HepG2 (cell line): ENCODE results near the gene PRKCE. TPM values are rescaled to one million over a fixed set of nuclear protein-coding genes. Genes with fewer than 3 reads are reported as not detected.

Source experiments
- AHR ChIP-seq: IDR thresholded peaks from 2 replicates; pipeline ENCODE4 v1.6.1; 2018; ENCODE audit warnings: missing genetic modification reagents, missing compliant biosample characterization
- ATF6 ChIP-seq: sonication (generic); formaldehyde crosslinking; conservative IDR thresholded peaks from 2 replicates; pipeline ENCODE4 v1.4.0; 2020; ENCODE audit warnings: missing genetic modification reagents
- BHLHE40 ChIP-seq: IDR thresholded peaks from 2 replicates; pipeline ENCODE4 v1.6.1; 2011; ENCODE audit warnings: low read length, improper control_type of control experiment
- ETS1 ChIP-seq: sonication (generic); formaldehyde crosslinking; IDR thresholded peaks from 2 replicates; pipeline ENCODE4 v1.4.0; 2020; ENCODE audit warnings: missing genetic modification reagents
- GATAD2A ChIP-seq: IDR thresholded peaks from 2 replicates; pipeline ENCODE4 v1.6.1; 2016
- HDAC6 ChIP-seq: fragments of 200-600 bp; sonication (generic); IDR thresholded peaks from 2 replicates; pipeline ENCODE4 v1.7.0; 2017; ENCODE audit warnings: mild to moderate bottlenecking, antibody characterized with exemption, low read length, low read depth
- ISX ChIP-seq: sonication (generic); formaldehyde crosslinking; conservative IDR thresholded peaks from 2 replicates; pipeline ENCODE4 v1.5.0; 2020; ENCODE audit warnings: missing genetic modification reagents
- MTF2 ChIP-seq: sonication (generic); formaldehyde crosslinking; IDR thresholded peaks from 2 replicates; pipeline ENCODE4 v1.5.0; 2020; ENCODE audit warnings: missing genetic modification reagents, borderline replicate concordance
- MXI1 ChIP-seq: IDR thresholded peaks from 3 replicates; pipeline ENCODE4 v1.6.1; 2012; ENCODE audit warnings: low read depth, low read length, inconsistent platforms, borderline replicate concordance
- MZF1 ChIP-seq: sonication (generic); formaldehyde crosslinking; IDR thresholded peaks from 2 replicates; pipeline ENCODE4 v1.8.1; 2023; ENCODE audit warnings: mild to moderate bottlenecking, missing genetic modification reagents, borderline replicate concordance
- POLR2G ChIP-seq: fragments of 200-400 bp; formaldehyde crosslinking; IDR thresholded peaks from 2 replicates; pipeline ENCODE4 v1.6.1; 2018; ENCODE audit warnings: mild to moderate bottlenecking, low read depth, low read length, moderate library complexity
- SMARCC2 ChIP-seq: fragments of 450-650 bp; IDR thresholded peaks from 2 replicates; pipeline ENCODE4 v1.6.1; 2017; ENCODE audit warnings: antibody characterized with exemption, mild to moderate bottlenecking
- STAT5B ChIP-seq: sonication (generic); formaldehyde crosslinking; IDR thresholded peaks from 2 replicates; pipeline ENCODE4 v1.4.0; 2020; ENCODE audit warnings: missing genetic modification reagents
- TARDBP ChIP-seq: sonication (generic); formaldehyde crosslinking; IDR thresholded peaks from 2 replicates; pipeline ENCODE4 v1.8.0; 2022; ENCODE audit warnings: mild to moderate bottlenecking, missing genetic modification reagents
- ZBTB8A ChIP-seq: sonication (generic); formaldehyde crosslinking; IDR thresholded peaks from 2 replicates; pipeline ENCODE4 v1.4.0; 2020; ENCODE audit warnings: mild to moderate bottlenecking, low read depth, missing genetic modification reagents, borderline replicate concordance
- ZFP36L2 ChIP-seq: sonication (generic); formaldehyde crosslinking; IDR thresholded peaks from 2 replicates; pipeline ENCODE4 v1.4.0; 2020; ENCODE audit warnings: missing genetic modification reagents
- ZNF20 ChIP-seq: sonication (generic); formaldehyde crosslinking; IDR thresholded peaks from 2 replicates; pipeline ENCODE4 v1.4.0; 2020; ENCODE audit warnings: mild to moderate bottlenecking, moderate library complexity, missing genetic modification reagents
- ZNF333 ChIP-seq: sonication (generic); formaldehyde crosslinking; IDR thresholded peaks from 2 replicates; pipeline ENCODE4 v1.4.0; 2020; ENCODE audit warnings: mild to moderate bottlenecking, missing genetic modification reagents, borderline replicate concordance
- ZNF619 ChIP-seq: sonication (generic); formaldehyde crosslinking; IDR thresholded peaks from 2 replicates; pipeline ENCODE4 v1.4.0; 2020; ENCODE audit warnings: mild to moderate bottlenecking, missing genetic modification reagents
- ZNF629 ChIP-seq: sonication (generic); formaldehyde crosslinking; conservative IDR thresholded peaks from 2 replicates; pipeline ENCODE4 v1.5.0; 2020; ENCODE audit warnings: missing genetic modification reagents
- ZNF75D ChIP-seq: sonication (generic); formaldehyde crosslinking; IDR thresholded peaks from 2 replicates; pipeline ENCODE4 v1.8.1; 2023; ENCODE audit warnings: missing genetic modification reagents, mild to moderate bottlenecking, borderline replicate concordance
- polyA plus RNA-seq, 8 experiments: library from polyadenylated mRNA; depleted of rRNA in 3 of 8; stranded (reverse) in 7 of 8; unstranded in 1 of 8; fragments of >200 nt; fragmentation: Illumina TruSeq in 4 of 8; extraction: Trizol in 4 of 8; gene quantifications; 2 replicates each; pipeline versions ENCODE4 v1.2.1 to v1.2.3, GENCODE V29; 2011 to 2016; ENCODE audit warnings: low read depth in 4 of 8, missing spikeins in 1 of 8, mixed read lengths in 1 of 8; ENCODE audit not compliant: insufficient read depth in 1 of 8
- total RNA-seq, 5 experiments: library from RNA; depleted of rRNA; stranded (reverse); fragments of >200 nt; fragmentation: Illumina TruSeq; extraction: Trizol; gene quantifications; 2 replicates each; pipeline ENCODE4 v1.2.3, GENCODE V29; 2016; ENCODE audit warnings: low read depth in 1 of 5
- TF ChIP-seq, protein P1 (sequence below), 2 experiments: sonication (generic) in 1 of 2; formaldehyde crosslinking in 1 of 2; IDR thresholded peaks; 2 replicates each; pipeline versions ENCODE4 v1.5.1 to v1.6.1; 2011 to 2020; ENCODE audit warnings: borderline replicate concordance in 1 of 2, low read depth in 1 of 2, low read length in 1 of 2, mild to moderate bottlenecking in 1 of 2, missing genetic modification reagents in 1 of 2, moderate library complexity in 1 of 2
- TF ChIP-seq, protein P2 (sequence below): fragments of 450-650 bp; IDR thresholded peaks from 2 replicates; pipeline ENCODE4 v1.6.1; 2016

Gene PRKCE
- total and polyA plus RNA-seq, 2 of the 13 experiments (the other 11 are each of a cell fraction or from before 2014, with no cell fraction given), result 1.0 to 3.9 TPM

DNA sequence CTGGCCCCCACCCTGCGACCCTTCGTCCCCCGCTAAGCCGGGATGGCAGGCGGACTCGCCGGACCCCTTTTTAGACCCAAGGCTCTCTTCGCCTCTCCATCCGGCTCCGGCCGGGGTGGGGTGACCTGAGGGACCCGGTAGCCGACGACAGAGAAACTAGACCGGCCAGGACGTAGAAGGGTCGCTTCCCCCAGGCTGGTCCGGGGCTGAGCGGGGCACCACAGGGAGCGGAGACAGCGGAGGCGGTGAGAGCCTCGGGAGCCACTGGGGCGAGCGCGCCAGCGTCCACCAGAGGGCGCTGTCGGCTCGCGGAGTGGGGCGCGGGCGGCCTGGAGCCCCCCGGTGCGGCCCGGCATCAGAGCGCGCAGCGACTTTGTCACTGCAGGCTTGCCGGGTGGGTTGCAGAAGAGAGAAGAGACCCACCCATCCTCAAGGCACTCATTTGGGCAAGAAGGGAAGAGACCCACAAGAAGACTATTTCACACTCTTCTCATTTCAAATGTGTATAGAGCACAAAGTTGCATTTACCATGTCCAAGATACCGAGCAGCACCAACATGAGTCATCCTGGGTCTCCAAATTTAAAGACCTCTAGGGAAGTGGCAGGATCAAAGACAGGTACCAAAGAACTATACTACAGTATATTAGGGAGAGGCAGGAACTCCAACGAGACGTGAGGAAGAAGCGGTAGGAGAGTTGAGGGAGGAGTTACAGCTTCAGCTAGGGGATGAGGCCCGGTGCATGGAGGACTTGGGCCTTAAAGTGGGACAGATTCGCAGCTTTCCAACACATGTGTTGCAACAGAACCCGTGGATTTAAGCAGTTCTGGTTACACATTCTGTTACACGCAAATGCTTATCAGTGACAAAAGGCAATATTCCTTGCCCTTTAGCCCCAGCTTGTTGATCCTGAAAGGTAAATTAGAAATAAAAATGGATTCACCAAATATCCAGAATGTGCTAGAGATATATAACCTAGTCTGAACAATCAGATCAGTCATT, 7.6 kb upstream of the PRKCE start (continued):
- TF ChIP-seq ATF6 (CRISPR knock-in tag) (no peak), ZFP36L2 (CRISPR knock-in tag) (no peak), POLR2G (no peak), MZF1 (CRISPR knock-in tag) (no peak), AHR (CRISPR knock-in tag) (no peak), GATAD2A (CRISPR knock-in tag) (no peak), ETS1 (CRISPR knock-in tag) (no peak), ZBTB8A (no peak), STAT5B (CRISPR knock-in tag) (no peak), ISX (CRISPR knock-in tag) (no peak), MTF2 (peak; percentile 99), MXI1 (no peak), ZNF75D (CRISPR knock-in tag) (no peak), ZNF333 (CRISPR knock-in tag) (no peak), TARDBP (CRISPR knock-in tag) (peak; percentile 55; the same call in 1 of the 2 replicates), ZNF629 (CRISPR knock-in tag) (no peak), ZNF619 (CRISPR knock-in tag) (no peak; the same call in 1 of the 2 replicates), ZNF20 (no peak), SMARCC2 (no peak), BHLHE40 (0 out of 2 replicates have a peak, but pooled peaks have one; percentile 32), HDAC6 (no peak)
- TF ChIP-seq, protein P1, sequence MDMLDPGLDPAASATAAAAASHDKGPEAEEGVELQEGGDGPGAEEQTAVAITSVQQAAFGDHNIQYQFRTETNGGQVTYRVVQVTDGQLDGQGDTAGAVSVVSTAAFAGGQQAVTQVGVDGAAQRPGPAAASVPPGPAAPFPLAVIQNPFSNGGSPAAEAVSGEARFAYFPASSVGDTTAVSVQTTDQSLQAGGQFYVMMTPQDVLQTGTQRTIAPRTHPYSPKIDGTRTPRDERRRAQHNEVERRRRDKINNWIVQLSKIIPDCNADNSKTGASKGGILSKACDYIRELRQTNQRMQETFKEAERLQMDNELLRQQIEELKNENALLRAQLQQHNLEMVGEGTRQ (IDR thresholded peaks at IDR 0.05; ENCODE audit: low read depth, low read length), result no peak
- TF ChIP-seq, protein P1 (CRISPR knock-in tag; IDR thresholded peaks at IDR 0.05; ENCODE audit: borderline replicate concordance), result no peak
- TF ChIP-seq, protein P2, sequence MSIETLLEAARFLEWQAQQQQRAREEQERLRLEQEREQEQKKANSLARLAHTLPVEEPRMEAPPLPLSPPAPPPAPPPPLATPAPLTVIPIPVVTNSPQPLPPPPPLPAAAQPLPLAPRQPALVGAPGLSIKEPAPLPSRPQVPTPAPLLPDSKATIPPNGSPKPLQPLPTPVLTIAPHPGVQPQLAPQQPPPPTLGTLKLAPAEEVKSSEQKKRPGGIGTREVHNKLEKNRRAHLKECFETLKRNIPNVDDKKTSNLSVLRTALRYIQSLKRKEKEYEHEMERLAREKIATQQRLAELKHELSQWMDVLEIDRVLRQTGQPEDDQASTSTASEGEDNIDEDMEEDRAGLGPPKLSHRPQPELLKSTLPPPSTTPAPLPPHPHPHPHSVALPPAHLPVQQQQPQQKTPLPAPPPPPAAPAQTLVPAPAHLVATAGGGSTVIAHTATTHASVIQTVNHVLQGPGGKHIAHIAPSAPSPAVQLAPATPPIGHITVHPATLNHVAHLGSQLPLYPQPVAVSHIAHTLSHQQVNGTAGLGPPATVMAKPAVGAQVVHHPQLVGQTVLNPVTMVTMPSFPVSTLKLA, result no peak
